ENCODE data around the gene ULK4. TPM values are rescaled to one million over a fixed set of nuclear protein-coding genes. Genes with fewer than 3 reads are reported as not detected.

ULK4 gene
- polyA plus RNA-seq, 1 donor from 2014 or later = 7.2 TPM

DNA sequence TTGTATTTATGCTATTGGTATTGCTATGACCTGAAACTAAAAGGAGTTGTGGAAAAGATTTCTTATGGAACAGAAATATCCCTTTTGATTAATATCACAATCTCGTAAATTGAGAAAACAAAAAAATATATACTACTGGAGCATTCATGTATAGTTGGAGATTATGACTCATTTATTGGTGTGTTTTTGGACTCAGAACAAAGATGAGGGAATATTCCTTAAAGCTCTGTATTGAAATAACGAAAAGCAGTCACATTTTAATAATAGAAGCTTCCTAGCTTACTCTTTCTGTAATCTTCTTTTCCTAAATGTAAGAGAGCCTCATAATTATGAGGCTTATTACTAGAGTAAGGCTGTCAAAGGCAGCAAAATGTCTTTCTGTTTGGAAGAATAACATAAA is 748.3 kb downstream of the ULK4 start:
- no peak overlapping the region for H2AFZ ChIP-seq (ENCODE audit: low read depth, low read length)
- no peaks in the 10 kb centered on the region for H3F3A ChIP-seq (ENCODE audit: insufficient read depth, low read length, poor library complexity, severe bottlenecking)
- H3K9ac ChIP-seq (ENCODE audit: low read length) = no peak overlapping the region
- no peak overlapping the region for H3K4me3 ChIP-seq (ENCODE audit: low read length)
- no peak for TF ChIP-seq EP300 (conservative IDR thresholded peaks at IDR 0.05; ENCODE audit: poor library complexity, severe bottlenecking)
- TF ChIP-seq, protein P1, sequence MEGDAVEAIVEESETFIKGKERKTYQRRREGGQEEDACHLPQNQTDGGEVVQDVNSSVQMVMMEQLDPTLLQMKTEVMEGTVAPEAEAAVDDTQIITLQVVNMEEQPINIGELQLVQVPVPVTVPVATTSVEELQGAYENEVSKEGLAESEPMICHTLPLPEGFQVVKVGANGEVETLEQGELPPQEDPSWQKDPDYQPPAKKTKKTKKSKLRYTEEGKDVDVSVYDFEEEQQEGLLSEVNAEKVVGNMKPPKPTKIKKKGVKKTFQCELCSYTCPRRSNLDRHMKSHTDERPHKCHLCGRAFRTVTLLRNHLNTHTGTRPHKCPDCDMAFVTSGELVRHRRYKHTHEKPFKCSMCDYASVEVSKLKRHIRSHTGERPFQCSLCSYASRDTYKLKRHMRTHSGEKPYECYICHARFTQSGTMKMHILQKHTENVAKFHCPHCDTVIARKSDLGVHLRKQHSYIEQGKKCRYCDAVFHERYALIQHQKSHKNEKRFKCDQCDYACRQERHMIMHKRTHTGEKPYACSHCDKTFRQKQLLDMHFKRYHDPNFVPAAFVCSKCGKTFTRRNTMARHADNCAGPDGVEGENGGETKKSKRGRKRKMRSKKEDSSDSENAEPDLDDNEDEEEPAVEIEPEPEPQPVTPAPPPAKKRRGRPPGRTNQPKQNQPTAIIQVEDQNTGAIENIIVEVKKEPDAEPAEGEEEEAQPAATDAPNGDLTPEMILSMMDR (IDR thresholded peaks at IDR 0.05; ENCODE audit: poor library complexity, severe bottlenecking) = no peak
- TF ChIP-seq RAD21 (conservative IDR thresholded peaks at IDR 0.05) = no peak
- TF ChIP-seq SMC3 (conservative IDR thresholded peaks at IDR 0.05; ENCODE audit: poor library complexity) = no peak
- TF ChIP-seq, protein P2, sequence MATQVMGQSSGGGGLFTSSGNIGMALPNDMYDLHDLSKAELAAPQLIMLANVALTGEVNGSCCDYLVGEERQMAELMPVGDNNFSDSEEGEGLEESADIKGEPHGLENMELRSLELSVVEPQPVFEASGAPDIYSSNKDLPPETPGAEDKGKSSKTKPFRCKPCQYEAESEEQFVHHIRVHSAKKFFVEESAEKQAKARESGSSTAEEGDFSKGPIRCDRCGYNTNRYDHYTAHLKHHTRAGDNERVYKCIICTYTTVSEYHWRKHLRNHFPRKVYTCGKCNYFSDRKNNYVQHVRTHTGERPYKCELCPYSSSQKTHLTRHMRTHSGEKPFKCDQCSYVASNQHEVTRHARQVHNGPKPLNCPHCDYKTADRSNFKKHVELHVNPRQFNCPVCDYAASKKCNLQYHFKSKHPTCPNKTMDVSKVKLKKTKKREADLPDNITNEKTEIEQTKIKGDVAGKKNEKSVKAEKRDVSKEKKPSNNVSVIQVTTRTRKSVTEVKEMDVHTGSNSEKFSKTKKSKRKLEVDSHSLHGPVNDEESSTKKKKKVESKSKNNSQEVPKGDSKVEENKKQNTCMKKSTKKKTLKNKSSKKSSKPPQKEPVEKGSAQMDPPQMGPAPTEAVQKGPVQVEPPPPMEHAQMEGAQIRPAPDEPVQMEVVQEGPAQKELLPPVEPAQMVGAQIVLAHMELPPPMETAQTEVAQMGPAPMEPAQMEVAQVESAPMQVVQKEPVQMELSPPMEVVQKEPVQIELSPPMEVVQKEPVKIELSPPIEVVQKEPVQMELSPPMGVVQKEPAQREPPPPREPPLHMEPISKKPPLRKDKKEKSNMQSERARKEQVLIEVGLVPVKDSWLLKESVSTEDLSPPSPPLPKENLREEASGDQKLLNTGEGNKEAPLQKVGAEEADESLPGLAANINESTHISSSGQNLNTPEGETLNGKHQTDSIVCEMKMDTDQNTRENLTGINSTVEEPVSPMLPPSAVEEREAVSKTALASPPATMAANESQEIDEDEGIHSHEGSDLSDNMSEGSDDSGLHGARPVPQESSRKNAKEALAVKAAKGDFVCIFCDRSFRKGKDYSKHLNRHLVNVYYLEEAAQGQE (IDR thresholded peaks at IDR 0.05; ENCODE audit: borderline replicate concordance) = no peak
- TF ChIP-seq EZH2 (IDR thresholded peaks at IDR 0.05; ENCODE audit: borderline replicate concordance, insufficient read depth, low read length, poor library complexity, severe bottlenecking) = no peak
- TF ChIP-seq MXI1 (conservative IDR thresholded peaks at IDR 0.05; ENCODE audit: poor library complexity, severe bottlenecking) = no peak
- TF ChIP-seq TAF1 (IDR thresholded peaks at IDR 0.05; ENCODE audit: low read depth) = no peak
- no peak for TF ChIP-seq POLR2AphosphoS5 (IDR thresholded peaks at IDR 0.05)
- H3K36me3 ChIP-seq (ENCODE audit: insufficient read depth, low read length) = no peaks in the 10 kb centered on the region
- H3K9me2 ChIP-seq (ENCODE audit: insufficient read depth, low read length) = no peaks in the 10 kb centered on the region
- H4K20me1 ChIP-seq (ENCODE audit: insufficient read depth) = no peaks in the 10 kb centered on the region
- no peaks in the 10 kb centered on the region for H3K27me3 ChIP-seq (ENCODE audit: insufficient read depth, low read depth, low read length)
- H3K9me3 ChIP-seq (ENCODE audit: low read length) = no peaks in the 10 kb centered on the region
- no peak overlapping the region for H3K4me2 ChIP-seq (ENCODE audit: low read length)
- no peak overlapping the region for H3K27ac ChIP-seq (ENCODE audit: low read length)
- peaks cover 98% of the 10 kb centered on the region for H3K79me2 ChIP-seq (replicated peaks; ENCODE audit: insufficient read depth, low read length)

DNA sequence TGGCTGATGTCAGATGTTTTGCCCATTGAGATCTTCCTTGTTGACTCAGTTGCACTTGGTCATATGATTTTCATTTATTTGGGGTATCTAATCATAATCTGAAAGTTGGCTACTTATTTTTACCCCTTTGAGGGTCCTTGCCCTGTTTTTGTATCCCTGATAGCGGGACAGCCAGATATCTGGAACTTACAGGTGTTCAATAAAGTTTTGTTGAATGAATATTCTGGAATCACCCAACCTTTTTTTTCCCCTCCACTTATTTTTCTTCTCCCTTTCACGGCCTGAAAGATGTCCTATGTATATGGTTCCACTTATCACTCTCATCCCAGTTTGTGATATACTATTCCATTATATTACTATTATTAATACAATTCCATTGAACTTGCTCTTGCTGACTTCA is 749.8 kb downstream of the ULK4 start:
- TF ChIP-seq SMC3 (conservative IDR thresholded peaks at IDR 0.05; ENCODE audit: poor library complexity) (no peak), TAF1 (IDR thresholded peaks at IDR 0.05; ENCODE audit: low read depth) (no peak), EP300 (conservative IDR thresholded peaks at IDR 0.05; ENCODE audit: poor library complexity, severe bottlenecking) (no peak), MXI1 (conservative IDR thresholded peaks at IDR 0.05; ENCODE audit: poor library complexity, severe bottlenecking) (no peak), POLR2AphosphoS5 (IDR thresholded peaks at IDR 0.05) (no peak), EZH2 (IDR thresholded peaks at IDR 0.05; ENCODE audit: borderline replicate concordance, insufficient read depth, low read length, poor library complexity, severe bottlenecking) (no peak)
- TF ChIP-seq, protein P2 (IDR thresholded peaks at IDR 0.05; ENCODE audit: borderline replicate concordance) = no peak
- TF ChIP-seq, protein P1 (IDR thresholded peaks at IDR 0.05; ENCODE audit: poor library complexity, severe bottlenecking) = no peak
- Histone ChIP-seq H3F3A (ENCODE audit: insufficient read depth, low read length, poor library complexity, severe bottlenecking) (no peaks in the 10 kb centered on the region), H4K20me1 (ENCODE audit: insufficient read depth) (no peaks in the 10 kb centered on the region), H2AFZ (ENCODE audit: low read depth, low read length) (no peak overlapping the region), H3K9ac (ENCODE audit: low read length) (no peak overlapping the region), H3K27me3 (ENCODE audit: insufficient read depth, low read depth, low read length) (no peaks in the 10 kb centered on the region), H3K36me3 (ENCODE audit: insufficient read depth, low read length) (no peaks in the 10 kb centered on the region), H3K4me2 (ENCODE audit: low read length) (no peak overlapping the region), H3K79me2 (replicated peaks; ENCODE audit: insufficient read depth, low read length) (peaks cover 98% of the 10 kb centered on the region), H3K9me3 (ENCODE audit: low read length) (no peaks in the 10 kb centered on the region), H3K27ac (ENCODE audit: low read length) (no peak overlapping the region), H3K9me2 (ENCODE audit: insufficient read depth, low read length) (no peaks in the 10 kb centered on the region), H3K4me3 (ENCODE audit: low read length) (no peak overlapping the region)

Data from neural cell (in vitro differentiated cells).